H1 (cell line): ENCODE measurements around the gene SLITRK3. TPM values are rescaled to one million over a fixed set of nuclear protein-coding genes. Genes with fewer than 3 reads are reported as not detected.

Experiments used
- CEBPB ChIP-seq: IDR thresholded peaks from 2 replicates; pipeline ENCODE4 v1.6.1; 2012; ENCODE audit warnings: low read depth, low read length
- EGR1 ChIP-seq: IDR thresholded peaks from 2 replicates; pipeline ENCODE4 v1.6.1; 2011; ENCODE audit warnings: low read depth, low read length, borderline replicate concordance
- GTF2F1 ChIP-seq: IDR thresholded peaks from 2 replicates; pipeline ENCODE4 v1.6.1; 2012; ENCODE audit warnings: low read depth, low read length, improper control_type of control experiment, borderline replicate concordance
- HDAC2 ChIP-seq, 2 experiments: fragments of 300-600 bp in 1 of 2; sonication (generic) in 1 of 2; IDR thresholded peaks; 2 replicates each; pipeline ENCODE4 v1.6.1; 2011 to 2012; ENCODE audit warnings: low read depth in 2 of 2, low read length in 2 of 2, mild to moderate bottlenecking in 2 of 2, moderate library complexity in 2 of 2, borderline replicate concordance in 1 of 2, inconsistent platforms in 1 of 2
- NRF1 ChIP-seq: IDR thresholded peaks from 2 replicates; pipeline ENCODE4 v1.6.1; 2011; ENCODE audit warnings: mild to moderate bottlenecking, low read depth, low read length, improper control_type of control experiment
- POLR2AphosphoS5 ChIP-seq: IDR thresholded peaks from 2 replicates; pipeline ENCODE4 v1.6.1; 2011; ENCODE audit warnings: low read depth, low read length
- SIN3A ChIP-seq, 2 experiments: IDR thresholded peaks in 1 of 2; conservative IDR thresholded peaks in 1 of 2; 2 replicates each; pipeline ENCODE4 v1.6.1; 2011 to 2012; ENCODE audit warnings: low read length in 2 of 2, improper control_type of control experiment in 1 of 2, low read depth in 1 of 2, mild to moderate bottlenecking in 1 of 2
- SP4 ChIP-seq: IDR thresholded peaks from 2 replicates; pipeline ENCODE4 v1.6.1; 2012; ENCODE audit warnings: low read length, inconsistent platforms
- TCF12 ChIP-seq: IDR thresholded peaks from 2 replicates; pipeline ENCODE4 v1.6.1; 2011; ENCODE audit warnings: low read depth, mild to moderate bottlenecking, low read length
- polyA plus RNA-seq, 7 experiments: library from polyadenylated mRNA; depleted of rRNA in 3 of 7; stranded (reverse) in 5 of 7; unstranded in 2 of 7; fragments of >200 nt in 5 of 7; fragments of 200-250 nt in 2 of 7; gene quantifications; 1 replicate in 5 of 7; 2 replicates in 1 of 7; 4 replicates in 1 of 7; pipeline versions ENCODE4 v1.2.1 to v1.2.3, GENCODE V29; 2011 to 2013; ENCODE audit warnings: missing spikeins in 2 of 7, mixed read lengths in 2 of 7
- total RNA-seq: library from RNA; stranded (reverse); fragmentation: NEBNext Ultra II Directional; extraction: Animal tissue kit (Norgen Biotek cat#: 25700); gene quantifications from 2 replicates; pipeline ENCODE4 v1.2.1, GENCODE V29; 2021
- TF ChIP-seq, protein P1 (sequence below): IDR thresholded peaks from 2 replicates; pipeline ENCODE4 v1.6.1; 2011; ENCODE audit warnings: low read depth, mild to moderate bottlenecking, low read length; ENCODE audit not compliant: insufficient read depth

Gene SLITRK3
- total and polyA plus RNA-seq, 2 of the 8 experiments (the other 6 are each of a cell fraction or from before 2014, with no cell fraction given): 0.71 to 3.4 TPM

DNA sequence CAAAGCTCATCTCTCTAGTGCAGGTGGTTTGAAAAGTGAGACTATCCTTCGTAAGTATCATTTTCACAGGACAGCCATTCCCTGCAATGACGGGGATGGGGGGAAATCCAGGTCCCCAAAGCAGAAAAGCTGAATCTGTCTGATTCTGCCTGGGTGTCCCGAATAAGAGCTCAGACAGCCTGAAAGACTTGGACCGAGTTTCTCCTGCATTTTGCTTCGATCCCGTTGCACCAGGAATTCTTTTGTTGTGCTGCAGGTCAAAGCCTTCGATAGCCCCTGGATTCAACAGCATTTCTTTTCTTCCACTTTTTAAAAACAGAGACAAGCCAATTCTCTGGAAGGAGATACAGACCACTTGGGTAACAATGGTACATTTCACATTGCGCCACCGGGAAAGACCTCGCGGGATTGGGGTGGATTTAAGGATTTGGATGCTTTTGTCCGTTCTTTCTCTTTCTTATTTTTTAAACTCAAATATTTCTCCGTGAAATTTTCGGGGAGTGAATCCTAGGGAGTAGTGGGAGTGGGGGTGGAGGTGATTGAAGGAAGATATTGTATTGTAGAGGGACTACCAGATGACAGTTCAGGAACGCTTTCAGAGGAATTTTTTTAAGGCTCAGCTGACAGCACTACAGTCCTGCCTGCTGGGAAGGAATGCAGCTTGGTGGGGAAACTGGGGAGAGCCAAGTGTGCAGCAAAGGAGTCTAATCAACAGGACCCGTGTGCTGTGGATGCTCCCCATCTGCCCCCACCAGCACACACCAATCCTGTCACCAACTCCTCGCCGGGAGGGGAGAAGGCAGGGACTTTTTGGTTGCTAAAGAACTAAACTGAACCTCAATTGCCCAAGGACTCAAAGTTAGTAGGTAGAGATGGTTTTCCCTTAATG, 2.6 kb downstream of the SLITRK3 start (continued):
- no peak for TF ChIP-seq GTF2F1
- no peak for TF ChIP-seq EGR1
- no peak for TF ChIP-seq NRF1
- no peak for TF ChIP-seq SP4
- no peak for TF ChIP-seq POLR2AphosphoS5
- TF ChIP-seq TCF12: no peak
- no peak for TF ChIP-seq HDAC2 (IDR thresholded peaks at IDR 0.05; ENCODE audit: borderline replicate concordance in 1 of 2, low read depth in 2 of 2, low read length in 2 of 2)
- TF ChIP-seq CEBPB: no peak
- TF ChIP-seq SIN3A (conservative IDR thresholded peaks at IDR 0.05 in 1 of 2, IDR thresholded peaks at IDR 0.05 in 1 of 2; ENCODE audit: low read depth in 1 of 2, low read length in 2 of 2): peak; percentile 81 to 86; a peak in 2 of 4 replicates
- TF ChIP-seq, protein P1, sequence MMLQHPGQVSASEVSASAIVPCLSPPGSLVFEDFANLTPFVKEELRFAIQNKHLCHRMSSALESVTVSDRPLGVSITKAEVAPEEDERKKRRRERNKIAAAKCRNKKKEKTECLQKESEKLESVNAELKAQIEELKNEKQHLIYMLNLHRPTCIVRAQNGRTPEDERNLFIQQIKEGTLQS: no peak
